ENCODE measurements around the gene GNAQ. TPM values are rescaled to one million over a fixed set of nuclear protein-coding genes. Genes with fewer than 3 reads are reported as not detected.
A peak's percentile ranks its signal among the peaks of the same experiment; 100 is the strongest.

Gene GNAQ
- total and polyA plus RNA-seq, 8 donors: 13.1 to 75.3 (median 38.5) TPM

- H3K27me3 ChIP-seq: no peaks in the 10 kb centered on the region
- H3K36me3 ChIP-seq: peaks cover 0 to 7% (median 6%) of the 10 kb centered on the region in 4 donors
- peak in 1 of 2 donors; percentile 35 for DNase-seq
- H3K4me1 ChIP-seq: peaks cover 9 to 46% (median 25%) of the 10 kb centered on the region in 4 donors
- H3K9me3 ChIP-seq: no peaks in the 10 kb centered on the region
- TF ChIP-seq POLR2A (IDR thresholded peaks at IDR 0.05): no peak
- TF ChIP-seq CTCF (IDR thresholded peaks at IDR 0.05): no peak
- TF ChIP-seq EP300 (IDR thresholded peaks at IDR 0.05): no peak
- no peak for TF ChIP-seq POLR2AphosphoS5 (IDR thresholded peaks at IDR 0.05)
- WGBS, 5 donors: 59 to 76% (median 68%) methylated on average over 1 of the region's 1 CpG
- no peak overlapping the region for H3K4me3 ChIP-seq
- peak overlapping the region in 2 of 5 donors; percentile 36 to 48 for H3K27ac ChIP-seq
- intact Hi-C loops (cut with DNase I; ENCODE audit: low total_unique reads): no loop called here
Measured at GRCh38 chr9:77819657-77820056, 212.0 kb downstream of the GNAQ start.

GRCh38 chr9:77817590-77818311, 213.9 kb downstream of the GNAQ start:
- H3K4me1 ChIP-seq: peaks cover 9 to 44% (median 23%) of the 10 kb centered on the region in 4 donors
- intact Hi-C loops (cut with DNase I; ENCODE audit: low total_unique reads): no loop called here
- H3K27me3 ChIP-seq: no peaks in the 10 kb centered on the region
- DNase-seq: no peak
- TF ChIP-seq POLR2AphosphoS5 (IDR thresholded peaks at IDR 0.05): no peak
- TF ChIP-seq CTCF (IDR thresholded peaks at IDR 0.05): no peak
- no peak for TF ChIP-seq POLR2A (IDR thresholded peaks at IDR 0.05)
- no peak for TF ChIP-seq EP300 (IDR thresholded peaks at IDR 0.05)
- H3K4me3 ChIP-seq: no peak overlapping the region
- peaks cover 0 to 25% (median 20%) of the 10 kb centered on the region in 4 donors for H3K36me3 ChIP-seq
- no peak overlapping the region for H3K27ac ChIP-seq
- WGBS, 5 donors: 89 to 94% (median 92%) methylated on average over 7 of the region's 7 CpGs
- no peaks in the 10 kb centered on the region for H3K9me3 ChIP-seq

- no peaks in the 10 kb centered on the region for H3K9me3 ChIP-seq
- WGBS, 5 donors: 75 to 89% (median 77%) methylated on average over 6 of the region's 6 CpGs
- no peak overlapping the region for H3K4me3 ChIP-seq
- H3K27me3 ChIP-seq: no peaks in the 10 kb centered on the region
- peaks cover 9 to 36% (median 18%) of the 10 kb centered on the region in 4 donors for H3K4me1 ChIP-seq
- H3K27ac ChIP-seq: no peak overlapping the region
- TF ChIP-seq POLR2A (IDR thresholded peaks at IDR 0.05): no peak
- no peak for TF ChIP-seq CTCF (IDR thresholded peaks at IDR 0.05)
- intact Hi-C loops (cut with DNase I; ENCODE audit: low total_unique reads): no loop called here
- no peak for DNase-seq
- peaks cover 0 to 29% (median 26%) of the 10 kb centered on the region in 4 donors for H3K36me3 ChIP-seq
Measured at GRCh38 chr9:77816641-77817341, 214.8 kb downstream of the GNAQ start.

GRCh38 chr9:77815260-77815659, 216.4 kb downstream of the GNAQ start:
- intact Hi-C loops (cut with DNase I; ENCODE audit: low total_unique reads): no loop called here
- no peak overlapping the region for H3K4me3 ChIP-seq
- DNase-seq: no peak
- peaks cover 0 to 34% (median 29%) of the 10 kb centered on the region in 4 donors for H3K36me3 ChIP-seq
- H3K27ac ChIP-seq: no peak overlapping the region
- TF ChIP-seq POLR2AphosphoS5 (IDR thresholded peaks at IDR 0.05): no peak
- no peak for TF ChIP-seq EP300 (IDR thresholded peaks at IDR 0.05)
- TF ChIP-seq POLR2A (IDR thresholded peaks at IDR 0.05): no peak
- TF ChIP-seq CTCF (IDR thresholded peaks at IDR 0.05): no peak
- H3K9me3 ChIP-seq: no peaks in the 10 kb centered on the region
- WGBS, 5 donors: 87 to 96% (median 92%) methylated on average over 2 of the region's 2 CpGs
- H3K4me1 ChIP-seq: peaks cover 7 to 31% (median 16%) of the 10 kb centered on the region in 4 donors
- no peaks in the 10 kb centered on the region for H3K27me3 ChIP-seq
